ENCODE results near the gene CNNM4.
"Not testable (repeated sequence)": the region's sequence is repeated elsewhere in the genome, so short reads cannot be mapped to it uniquely, and the experiment has no call there.

Gene CNNM4

DNA sequence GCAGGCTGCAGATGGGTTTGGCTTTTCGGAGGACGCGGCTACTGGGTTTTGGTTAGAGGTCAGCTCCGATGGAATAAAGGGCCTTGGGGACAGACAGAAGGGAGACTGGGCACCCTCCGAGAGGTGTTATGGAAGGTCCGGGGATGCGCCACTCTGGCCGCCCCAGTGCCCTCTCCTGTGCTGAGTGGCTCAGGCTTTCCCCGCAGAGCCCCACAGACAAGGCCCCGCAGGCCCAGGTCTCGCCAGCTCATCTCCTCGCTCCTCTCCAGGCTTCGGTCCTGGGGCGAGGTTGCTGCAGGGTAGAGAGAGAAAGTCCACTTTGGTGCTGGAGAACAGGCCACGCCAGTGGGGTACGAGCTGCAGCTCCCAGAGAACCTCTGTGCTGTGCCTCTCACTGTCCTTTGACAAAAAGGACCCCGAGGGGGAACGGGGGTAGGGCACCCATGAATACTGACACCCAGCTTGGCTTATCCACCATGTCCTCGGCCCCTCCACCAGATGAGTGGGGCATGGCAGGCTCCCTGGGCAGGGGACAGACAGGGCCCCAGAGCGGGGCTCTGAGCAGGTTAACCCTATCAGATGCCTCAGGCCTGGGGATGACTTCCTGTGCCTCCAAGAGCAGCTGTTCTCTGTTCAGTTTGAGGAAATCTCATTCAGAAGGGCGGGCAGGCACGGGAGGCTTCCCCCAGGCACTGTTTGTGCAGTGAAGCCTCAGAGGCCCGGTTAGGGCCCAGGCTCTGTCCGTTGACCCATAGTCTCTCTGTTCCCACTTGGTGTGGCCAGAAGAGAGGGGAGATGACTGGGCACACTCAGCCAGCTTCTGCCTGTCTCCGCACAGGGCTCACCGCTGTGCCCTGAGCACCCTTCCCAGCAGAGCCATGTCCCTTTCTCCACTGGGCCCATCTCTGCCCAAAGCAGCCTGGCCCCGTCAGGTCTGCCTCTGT lies 39.6 kb downstream of the CNNM4 start:
- TF ChIP-seq Cebpa-rat (IDR thresholded peaks at IDR 0.05) = no peak
- Histone ChIP-seq H3K9me3 (no peaks in the 10 kb centered on the region; the same call in 1 of the 2 replicates), H3K27ac (peak overlapping the region; percentile 54), H3K9ac (peak overlapping the region; percentile 42; the same call in 1 of the 2 replicates), H3K27me3 (no peaks in the 10 kb centered on the region), H4K20me1 (peaks cover 5% of the 10 kb centered on the region), H3K4me2 (peak overlapping the region; percentile 71), H3K4me1 (peaks cover 24% of the 10 kb centered on the region), H3K36me3 (peaks cover 68% of the 10 kb centered on the region), H3K4me3 (no peak overlapping the region)

DNA sequence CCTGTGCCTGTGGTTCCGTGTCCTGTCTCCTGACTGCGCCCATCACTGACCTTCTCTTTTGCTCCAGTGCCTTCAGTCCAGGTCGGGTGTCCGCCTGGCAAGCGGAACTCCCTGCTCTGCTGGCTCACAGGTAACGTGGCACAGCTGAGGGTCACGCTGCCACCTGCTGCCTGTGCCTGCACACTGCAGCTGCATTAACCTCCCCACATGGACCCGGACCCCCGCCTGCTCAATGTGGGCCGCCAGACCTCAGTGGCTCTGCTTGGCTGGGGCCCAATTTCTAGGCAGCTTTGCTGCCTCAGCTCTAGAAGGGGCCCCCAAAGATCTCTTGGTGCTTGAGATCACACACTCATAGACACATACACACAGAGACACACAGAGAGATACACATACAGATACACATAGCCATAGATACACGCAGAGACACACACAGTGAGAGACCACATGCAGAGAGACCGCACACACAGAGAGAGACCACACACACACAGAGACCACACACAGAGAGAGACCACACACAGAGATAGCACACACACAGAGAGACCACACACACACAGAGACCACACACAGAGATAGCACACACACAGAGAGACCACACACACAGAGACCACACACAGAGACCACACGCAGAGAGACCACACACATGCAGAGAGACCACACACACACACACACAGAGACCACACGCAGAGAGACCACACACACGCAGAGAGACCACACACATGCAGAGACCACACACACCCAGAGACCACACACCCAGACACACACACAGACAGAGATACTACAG lies 40.5 kb downstream of the CNNM4 start:
- Histone ChIP-seq H3K27ac (peak overlapping the region; percentile 54; the same call in 1 of the 2 replicates), H3K36me3 (peaks cover 68% of the 10 kb centered on the region), H3K27me3 (no peaks in the 10 kb centered on the region), H4K20me1 (no peaks in the 10 kb centered on the region), H3K9ac (peak overlapping the region; percentile 42; the same call in 1 of the 2 replicates), H3K4me3 (no peak overlapping the region), H3K9me3 (no peaks in the 10 kb centered on the region; the same call in 1 of the 2 replicates), H3K4me2 (peak overlapping the region; percentile 71), H3K4me1 (peaks cover 26% of the 10 kb centered on the region)
- no peak for TF ChIP-seq Cebpa-rat (IDR thresholded peaks at IDR 0.05)

DNA sequence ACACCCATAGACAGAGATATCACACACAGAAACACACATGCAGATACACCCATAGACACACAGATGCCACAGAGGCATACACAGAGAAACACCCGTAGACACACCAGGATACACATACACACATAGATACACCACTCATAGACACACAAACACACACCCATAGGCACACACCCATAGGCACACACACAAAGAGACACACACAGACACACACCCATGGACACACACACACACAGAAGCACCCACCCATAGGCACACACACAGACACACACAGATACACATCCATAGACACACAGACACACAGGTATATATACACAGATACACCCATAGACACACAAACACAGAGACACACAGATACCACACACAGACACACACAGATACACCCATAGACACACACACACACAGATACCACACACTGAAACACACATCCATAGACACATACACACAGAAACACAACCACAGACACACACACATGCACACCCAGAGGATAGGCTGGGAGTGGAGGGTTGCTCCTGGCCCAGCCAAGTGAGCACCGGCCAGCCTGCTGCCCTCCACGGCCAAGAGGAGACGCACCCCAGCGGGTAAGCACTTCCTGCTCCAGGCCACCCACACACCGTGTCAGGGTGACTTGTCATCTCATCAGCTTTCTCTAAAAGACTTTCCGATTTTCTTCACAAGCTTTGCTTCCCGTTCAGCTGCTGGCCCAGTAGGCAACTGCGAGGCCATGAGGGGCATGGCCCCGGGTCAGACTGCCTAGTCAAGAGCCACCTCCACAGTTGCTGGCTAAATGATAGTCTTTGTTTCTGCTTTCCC lies 41.3 kb downstream of the CNNM4 start:
- Histone ChIP-seq H3K27ac (no peak overlapping the region), H4K20me1 (no peaks in the 10 kb centered on the region), H3K4me2 (0 out of 2 replicates have a peak overlapping the region, but pooled peaks have one; percentile 11), H3K36me3 (peaks cover 63% of the 10 kb centered on the region), H3K4me3 (no peak overlapping the region), H3K4me1 (peaks cover 34% of the 10 kb centered on the region), H3K9me3 (no peaks in the 10 kb centered on the region; the same call in 1 of the 2 replicates), H3K27me3 (no peaks in the 10 kb centered on the region), H3K9ac (no peak overlapping the region)
- no peak for TF ChIP-seq Cebpa-rat (IDR thresholded peaks at IDR 0.05)

- H3K27me3 ChIP-seq = no peaks in the 10 kb centered on the region
- H3K9ac ChIP-seq = no peak overlapping the region
- peaks cover 36% of the 10 kb centered on the region for H3K4me1 ChIP-seq
- peaks cover 56% of the 10 kb centered on the region for H3K36me3 ChIP-seq
- no peaks in the 10 kb centered on the region for H4K20me1 ChIP-seq
- H3K4me3 ChIP-seq = no peak overlapping the region
- H3K27ac ChIP-seq = no peak overlapping the region
- H3K9me3 ChIP-seq = no peaks in the 10 kb centered on the region; the same call in 1 of the 2 replicates
- H3K4me2 ChIP-seq = no peak overlapping the region
- TF ChIP-seq Cebpa-rat (IDR thresholded peaks at IDR 0.05) = no peak
These were observed 42.0 kb downstream of the CNNM4 start for GRCh38 chr2:96802721-96803120.

- Histone ChIP-seq H3K9ac (no peak overlapping the region), H3K9me3 (no peaks in the 10 kb centered on the region; the same call in 1 of the 2 replicates), H4K20me1 (no peaks in the 10 kb centered on the region), H3K27me3 (no peaks in the 10 kb centered on the region), H3K27ac (no peak overlapping the region), H3K4me1 (peaks cover 36% of the 10 kb centered on the region), H3K36me3 (peaks cover 50% of the 10 kb centered on the region), H3K4me2 (no peak overlapping the region), H3K4me3 (no peak overlapping the region)
- no peak for TF ChIP-seq Cebpa-rat (IDR thresholded peaks at IDR 0.05)
These were observed 44.3 kb downstream of the CNNM4 start for GRCh38 chr2:96804986-96805385.

DNA sequence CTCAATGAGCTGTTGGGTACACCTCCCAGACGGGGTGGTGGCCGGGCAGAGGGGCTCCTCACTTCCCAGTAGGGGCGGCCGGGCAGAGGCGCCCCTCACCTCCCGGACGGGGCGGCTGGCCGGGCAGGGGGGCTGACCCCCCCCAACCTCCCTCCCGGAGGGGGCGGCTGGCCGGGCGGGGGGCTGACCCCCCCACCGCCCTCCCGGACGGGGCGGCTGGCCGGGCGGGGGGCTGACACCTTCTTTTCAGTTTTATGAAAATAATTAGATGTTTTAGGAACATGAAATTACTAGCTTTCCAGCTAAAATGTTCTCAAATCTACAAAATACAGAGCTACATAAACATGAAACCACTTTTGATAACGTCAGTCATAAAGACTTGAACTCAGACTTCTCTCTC lies 45.2 kb downstream of the CNNM4 start:
- H3K9ac ChIP-seq, H3K27ac ChIP-seq, H3K9me3 ChIP-seq, H3K27me3 ChIP-seq, H4K20me1 ChIP-seq, H3K4me3 ChIP-seq, H3K4me2 ChIP-seq: not testable (repeated sequence)
- H3K36me3 ChIP-seq = peaks cover 55% of the 10 kb centered on the region
- H3K4me1 ChIP-seq = peaks cover 26% of the 10 kb centered on the region

DNA sequence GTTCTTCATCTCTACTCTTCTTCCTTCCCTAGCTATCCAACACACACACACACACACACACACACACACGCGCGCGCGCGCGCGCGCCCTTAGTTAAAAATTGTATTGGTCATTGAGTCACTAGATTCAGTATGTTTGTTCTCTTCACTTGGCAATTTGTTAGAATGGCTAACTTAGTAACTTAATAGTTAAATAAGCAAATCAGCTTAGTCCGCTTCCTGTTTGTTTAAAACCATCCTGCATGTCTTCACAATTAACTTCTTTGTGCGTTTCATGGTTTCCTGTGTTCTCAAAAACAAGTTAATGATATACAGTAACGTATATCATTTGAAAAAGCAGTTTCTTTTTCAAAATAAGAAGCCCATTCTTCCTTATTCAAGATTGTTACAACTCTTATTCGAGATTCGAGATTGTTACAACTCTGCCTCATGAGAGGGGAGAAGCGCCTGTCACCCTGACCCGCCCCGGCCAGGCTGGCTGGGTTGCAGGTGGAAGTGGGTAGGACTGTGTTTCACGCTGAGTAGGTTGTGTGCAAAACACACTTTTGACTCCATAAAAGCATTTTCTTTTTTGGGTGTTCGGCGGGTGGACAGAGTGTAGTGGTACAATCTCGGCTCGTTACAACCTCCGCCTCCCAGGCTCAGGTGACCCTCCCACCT lies 45.9 kb downstream of the CNNM4 start:
- Histone ChIP-seq H4K20me1 (no peaks in the 10 kb centered on the region), H3K4me3 (no peak overlapping the region), H3K27me3 (no peaks in the 10 kb centered on the region), H3K9ac (no peak overlapping the region), H3K9me3 (no peaks in the 10 kb centered on the region; the same call in 1 of the 2 replicates), H3K4me1 (peaks cover 24% of the 10 kb centered on the region), H3K36me3 (peaks cover 50% of the 10 kb centered on the region), H3K27ac (no peak overlapping the region), H3K4me2 (peak overlapping the region; percentile 8; the same call in 1 of the 2 replicates)
- TF ChIP-seq Cebpa-rat (IDR thresholded peaks at IDR 0.05) = no peak

GRCh38 chr2:96807127-96807471 lies 46.4 kb downstream of the CNNM4 start:
- H3K9me3 ChIP-seq = no peaks in the 10 kb centered on the region; the same call in 1 of the 2 replicates
- H4K20me1 ChIP-seq = no peaks in the 10 kb centered on the region
- no peak overlapping the region for H3K4me2 ChIP-seq
- TF ChIP-seq Cebpa-rat (IDR thresholded peaks at IDR 0.05) = no peak
- H3K4me1 ChIP-seq = peaks cover 25% of the 10 kb centered on the region
- peaks cover 47% of the 10 kb centered on the region for H3K36me3 ChIP-seq
- H3K4me3 ChIP-seq = no peak overlapping the region
- H3K27ac ChIP-seq = no peak overlapping the region
- no peak overlapping the region for H3K9ac ChIP-seq
- no peaks in the 10 kb centered on the region for H3K27me3 ChIP-seq
